Activated CD8-positive, alpha-beta memory T cell treated with anti-CD3 and anti-CD28 coated beads, Interleukin-2, amount 50 U/mL, for 1 hour (primary cell): Measurements from ENCODE around the gene USP10.

Source experiments
- DNase-seq: peaks from one replicate; pipeline ENCODE4 v3.0.0-alpha.2; 2020; ENCODE audit errors: extremely low read depth

Gene USP10

DNA sequence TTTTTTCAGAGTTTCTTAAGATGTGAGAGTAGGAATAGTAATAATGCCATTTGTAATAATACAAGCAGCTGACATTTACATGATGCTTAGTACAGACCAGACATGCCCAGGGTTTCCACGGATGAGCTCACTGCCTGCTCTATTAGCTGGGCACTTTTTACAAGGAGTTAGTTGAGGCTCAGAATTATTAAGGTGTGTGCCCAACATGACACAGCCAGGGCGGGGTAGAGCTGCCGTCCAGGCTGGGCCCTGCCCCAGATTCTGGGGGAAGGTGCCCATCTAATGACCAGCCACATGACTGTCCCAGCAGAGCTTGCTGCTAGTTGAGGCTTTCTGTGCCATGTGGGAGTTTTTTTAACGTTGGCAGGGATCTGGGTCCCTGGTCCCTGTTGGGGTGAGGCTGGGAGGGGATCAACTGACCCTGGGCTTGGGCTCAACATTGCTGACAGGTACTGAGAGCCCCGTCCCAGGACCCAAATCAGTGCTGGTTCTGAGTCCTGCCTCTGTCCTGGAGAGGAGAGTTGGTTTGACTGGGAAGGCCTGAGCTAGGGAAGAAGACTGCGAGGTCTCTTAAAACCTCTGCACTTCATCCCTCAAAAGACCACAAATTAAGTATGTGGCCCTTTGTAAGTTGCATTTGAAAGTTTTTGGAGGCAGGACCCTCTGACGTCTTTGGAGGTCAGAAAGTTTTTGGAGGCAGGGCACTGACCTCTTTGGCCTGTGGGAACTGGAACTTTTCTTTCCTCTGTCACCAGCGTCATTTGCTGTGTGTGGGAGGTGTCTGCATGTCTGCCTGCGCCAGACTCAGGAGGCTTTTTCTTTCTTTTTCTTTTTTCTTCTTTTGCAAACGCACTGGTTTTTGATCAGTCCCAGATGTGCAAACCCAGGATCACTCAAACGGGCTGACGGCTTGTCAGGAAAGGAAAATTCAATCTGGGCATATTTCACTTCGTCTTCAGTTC, 122.2 kb downstream of the USP10 start:
- DNase-seq, result no peak

GRCh38 chr16:84822990-84823389, 123.2 kb downstream of the USP10 start:
- no peak for DNase-seq

DNA sequence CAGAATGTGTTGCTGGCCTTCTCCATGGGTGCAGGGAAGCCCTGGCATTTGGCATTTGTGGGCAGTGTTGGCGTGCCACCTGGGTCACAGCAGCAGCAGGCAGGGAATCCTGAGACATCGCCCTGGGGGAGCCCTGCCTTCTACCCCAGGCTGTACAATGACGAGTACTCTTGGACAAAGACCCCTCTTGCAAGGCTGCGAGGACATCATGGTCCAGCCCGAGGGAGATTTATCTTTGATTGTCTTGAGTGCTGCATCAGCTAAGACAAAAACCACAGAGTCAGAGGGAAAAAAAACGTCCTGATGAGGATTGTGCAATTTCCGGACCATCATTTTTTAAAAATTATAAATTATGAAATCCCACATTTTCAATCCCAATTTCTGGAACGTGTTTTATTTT, 123.7 kb downstream of the USP10 start:
- DNase-seq, result no peak

DNA sequence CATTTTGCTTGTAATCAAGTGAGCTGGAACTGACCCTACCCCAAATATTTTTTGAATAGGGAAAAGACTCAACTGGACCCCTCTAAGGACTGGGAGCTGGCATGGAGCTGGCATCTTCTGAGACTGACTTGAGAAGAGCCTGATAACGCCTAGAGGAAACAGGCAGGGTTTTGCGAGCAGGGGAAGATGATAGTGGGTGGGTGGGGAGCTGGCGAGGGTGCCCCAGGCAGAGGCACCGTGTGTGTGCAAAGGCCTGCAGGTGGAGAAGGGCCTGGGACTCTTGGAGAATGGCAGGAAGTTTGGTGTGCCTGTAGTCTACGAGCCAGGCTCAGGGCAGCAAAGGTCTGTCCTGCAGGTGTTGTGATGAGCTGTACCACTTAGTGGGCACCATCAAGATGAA, 124.1 kb downstream of the USP10 start:
- no peak for DNase-seq

- DNase-seq, result no peak
Measured at GRCh38 chr16:84825896-84826557, 126.2 kb downstream of the USP10 start.

- no peak for DNase-seq
Measured at GRCh38 chr16:84826558-84826941, 126.8 kb downstream of the USP10 start.

DNA sequence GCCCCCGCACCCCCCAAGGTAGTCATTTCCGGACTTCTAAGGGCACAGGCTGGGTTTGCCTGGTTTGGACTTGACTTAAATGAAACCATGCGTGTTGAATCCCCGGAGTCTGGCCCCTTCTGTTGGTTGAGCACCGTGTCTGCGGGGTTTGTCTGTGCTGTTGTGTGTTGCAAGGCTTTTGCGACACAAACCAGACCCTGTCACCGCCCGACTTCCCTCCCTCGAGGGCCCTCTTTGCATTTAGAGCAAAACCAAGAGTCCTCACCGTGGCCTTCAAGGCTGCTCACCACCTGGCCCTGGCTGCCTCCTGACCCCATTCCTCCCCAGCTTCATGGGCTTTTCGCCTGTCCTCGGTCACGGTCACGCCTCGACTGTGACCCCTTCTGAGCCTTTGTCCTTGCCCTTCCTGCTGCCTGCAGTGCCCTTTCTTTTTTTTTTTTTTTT, 127.4 kb downstream of the USP10 start:
- DNase-seq, result no peak

GRCh38 chr16:84827897-84828296, 128.1 kb downstream of the USP10 start:
- no peak for DNase-seq

GRCh38 chr16:84828322-84828721, 128.5 kb downstream of the USP10 start:
- no peak for DNase-seq
